OCI-LY1 (cell line): Measurements from ENCODE around the gene LMO1.

Experiments used
- H2AFZ ChIP-seq: fragments of 200-600 bp; sonication (generic), shearing (Covaris generic); 2 replicates; pipeline ENCODE4 v1.6.0; 2014; ENCODE audit warnings: antibody characterized with exemption, mild to moderate bottlenecking, low read length
- H3F3A ChIP-seq: fragments of 200-600 bp; sonication (generic), shearing (Covaris generic); 2 replicates; pipeline ENCODE4 v1.6.0; 2014; ENCODE audit warnings: mild to moderate bottlenecking, antibody characterized with exemption, low read length, moderate library complexity; ENCODE audit not compliant: insufficient read depth
- H3K27ac ChIP-seq: fragments of 200-600 bp; sonication (generic); 2 replicates; pipeline ENCODE4 v1.5.1; 2014; ENCODE audit warnings: low read length, mixed run types, mild to moderate bottlenecking, low read depth; ENCODE audit not compliant: poor library complexity, severe bottlenecking
- H3K27me3 ChIP-seq: fragments of 200-600 bp; sonication (generic); 2 replicates; pipeline ENCODE4 v1.6.0; 2014; ENCODE audit warnings: antibody characterized with exemption, mild to moderate bottlenecking, low read length, moderate library complexity; ENCODE audit not compliant: insufficient read depth
- H3K36me3 ChIP-seq: fragments of 200-600 bp; sonication (generic); 2 replicates; pipeline ENCODE4 v1.6.1; 2014; ENCODE audit warnings: mild to moderate bottlenecking, antibody characterized with exemption, low read length, moderate library complexity, mixed read lengths; ENCODE audit not compliant: insufficient read depth
- H3K4me1 ChIP-seq: fragments of 200-600 bp; sonication (generic); 2 replicates; pipeline ENCODE4 v1.5.1; 2014; ENCODE audit warnings: mild to moderate bottlenecking, low read length, moderate library complexity; ENCODE audit not compliant: insufficient read depth, severe bottlenecking
- H3K4me2 ChIP-seq: fragments of 200-600 bp; sonication (generic), shearing (Covaris generic); 2 replicates; pipeline ENCODE4 v1.6.1; 2014; ENCODE audit warnings: low read length
- H3K4me3 ChIP-seq: fragments of 200-600 bp; sonication (generic); 2 replicates; pipeline ENCODE4 v1.5.1; 2014; ENCODE audit warnings: low read length, low read depth, mild to moderate bottlenecking, mixed read lengths; ENCODE audit not compliant: poor library complexity, severe bottlenecking
- H3K79me2 ChIP-seq: fragments of 200-600 bp; shearing (Covaris generic); 2 replicates; pipeline ENCODE4 v1.6.1; 2016; ENCODE audit warnings: mixed run types, low read length, mixed read lengths; ENCODE audit not compliant: insufficient read depth
- H3K9ac ChIP-seq: fragments of 200-600 bp; sonication (generic), shearing (Covaris generic); 2 replicates; pipeline ENCODE4 v1.6.1; 2014; ENCODE audit warnings: mild to moderate bottlenecking, low read length, mixed read lengths
- H3K9me2 ChIP-seq: fragments of 200-600 bp; sonication (generic), shearing (Covaris generic); 2 replicates; pipeline ENCODE4 v1.6.1; 2014; ENCODE audit warnings: low read depth, mild to moderate bottlenecking, low read length, mixed read lengths
- H3K9me3 ChIP-seq: fragments of 200-600 bp; shearing (Covaris generic); 2 replicates; pipeline ENCODE4 v1.6.1; 2014; ENCODE audit warnings: low read length, mixed read lengths
- H4K20me1 ChIP-seq: fragments of 200-600 bp; sonication (generic), shearing (Covaris generic); 2 replicates; pipeline ENCODE4 v1.6.0; 2016; ENCODE audit warnings: mild to moderate bottlenecking, low read length; ENCODE audit not compliant: insufficient read depth
- CTCF ChIP-seq: fragments of 200-600 bp; sonication (generic), shearing (Covaris generic); IDR thresholded peaks from 2 replicates; pipeline ENCODE4 v1.5.1; 2017; ENCODE audit warnings: mild to moderate bottlenecking, antibody characterized with exemption, low read length, moderate library complexity, mixed read lengths
- EZH2 ChIP-seq: fragments of 200-600 bp; sonication (generic), shearing (Covaris generic); IDR thresholded peaks from 2 replicates; pipeline ENCODE4 v1.8.0; 2017; ENCODE audit warnings: borderline replicate concordance, mixed run types, mild to moderate bottlenecking, antibody characterized with exemption, low read length, moderate library complexity, mixed read lengths

The LMO1 gene

GRCh38 chr11:8261921-8262551 lies 1.6 kb downstream of the LMO1 start:
- H3K4me3 ChIP-seq = no peak overlapping the region

GRCh38 chr11:8261291-8261690 lies 2.4 kb downstream of the LMO1 start:
- H4K20me1 ChIP-seq = no peaks in the 10 kb centered on the region
- H3K9me3 ChIP-seq = no peaks in the 10 kb centered on the region
- TF ChIP-seq CTCF (no peak), EZH2 (no peak)
- no peak overlapping the region for H3K27ac ChIP-seq
- H2AFZ ChIP-seq = no peak overlapping the region
- no peaks in the 10 kb centered on the region for H3K36me3 ChIP-seq
- no peaks in the 10 kb centered on the region; the same call in 1 of the 2 replicates for H3K27me3 ChIP-seq
- H3K9me2 ChIP-seq = no peaks in the 10 kb centered on the region
- H3K4me2 ChIP-seq = no peak overlapping the region
- H3K4me3 ChIP-seq = no peak overlapping the region
- H3K4me1 ChIP-seq = no peaks in the 10 kb centered on the region
- no peaks in the 10 kb centered on the region for H3F3A ChIP-seq
- H3K9ac ChIP-seq = no peak overlapping the region
- no peaks in the 10 kb centered on the region for H3K79me2 ChIP-seq

More at GRCh38 chr11:8261921-8262551, 1.6 kb downstream of the LMO1 start:
- H3K9ac ChIP-seq = no peak overlapping the region
- H3F3A ChIP-seq = no peaks in the 10 kb centered on the region
- no peaks in the 10 kb centered on the region for H3K36me3 ChIP-seq
- no peaks in the 10 kb centered on the region; the same call in 1 of the 2 replicates for H3K27me3 ChIP-seq
- no peak overlapping the region for H3K27ac ChIP-seq
- H3K4me2 ChIP-seq = no peak overlapping the region
- no peaks in the 10 kb centered on the region for H3K9me3 ChIP-seq
- no peak for TF ChIP-seq CTCF
- H2AFZ ChIP-seq = no peak overlapping the region
- H3K9me2 ChIP-seq = no peaks in the 10 kb centered on the region
- H4K20me1 ChIP-seq = no peaks in the 10 kb centered on the region
- H3K79me2 ChIP-seq = no peaks in the 10 kb centered on the region
- no peaks in the 10 kb centered on the region for H3K4me1 ChIP-seq

- Histone ChIP-seq H3K9me3 (no peaks in the 10 kb centered on the region), H3F3A (no peaks in the 10 kb centered on the region), H3K9me2 (no peaks in the 10 kb centered on the region), H3K4me2 (no peak overlapping the region), H3K4me3 (no peak overlapping the region), H3K27ac (no peak overlapping the region), H3K79me2 (no peaks in the 10 kb centered on the region), H3K4me1 (no peaks in the 10 kb centered on the region), H3K36me3 (no peaks in the 10 kb centered on the region), H3K9ac (no peak overlapping the region), H3K27me3 (no peaks in the 10 kb centered on the region; the same call in 1 of the 2 replicates), H2AFZ (no peak overlapping the region), H4K20me1 (no peaks in the 10 kb centered on the region)
- TF ChIP-seq CTCF (no peak), EZH2 (no peak)
These were observed 3.3 kb downstream of the LMO1 start for GRCh38 chr11:8260202-8260966.
